Activated naive CD8-positive, alpha-beta T cell treated with anti-CD3 and anti-CD28 coated beads, Interleukin-2, amount 50 U/mL, for 16 hours (primary cell): Measurements from ENCODE around the gene FNDC1.

Experiments
- DNase-seq: peaks from one replicate; pipeline ENCODE4 v3.0.0-alpha.2; 2020; ENCODE audit warnings: low read depth, low spot score

FNDC1 gene

DNA sequence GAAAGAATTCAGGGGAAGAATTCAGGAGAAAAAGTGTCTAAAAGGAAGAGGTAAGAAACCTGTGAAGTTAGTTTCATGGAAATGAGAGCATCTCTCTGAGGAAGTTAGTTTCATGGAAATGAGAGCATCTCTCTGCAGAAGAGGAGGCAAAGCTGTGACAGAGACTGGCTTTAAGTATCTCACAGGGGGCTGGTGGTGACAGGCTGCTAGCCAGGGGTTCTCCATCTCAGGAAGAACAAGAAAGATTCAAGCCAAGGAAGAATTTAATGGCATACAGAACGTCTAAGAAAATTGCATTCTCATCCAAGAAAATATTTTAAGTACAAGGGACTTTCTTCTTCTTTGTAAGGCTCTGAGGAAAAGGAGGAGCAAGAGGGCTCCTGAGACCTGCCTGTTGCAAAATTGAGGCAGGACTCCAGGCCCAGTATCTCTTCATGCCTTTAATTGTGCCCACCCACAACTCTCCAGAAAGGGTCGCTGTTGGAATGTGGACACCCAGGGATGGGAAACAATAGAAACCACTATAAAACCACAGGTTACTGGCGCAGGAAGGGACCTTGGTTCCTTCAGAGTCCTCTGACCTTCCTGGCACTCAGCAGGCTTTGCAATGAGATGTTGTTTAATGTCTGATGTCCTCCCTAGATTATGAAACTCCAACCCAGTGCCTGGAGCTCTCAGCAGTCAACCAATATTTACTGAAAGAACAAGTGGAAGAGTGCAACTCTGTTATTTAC is 136.8 kb downstream of the FNDC1 start:
- DNase-seq, result no peak

DNA sequence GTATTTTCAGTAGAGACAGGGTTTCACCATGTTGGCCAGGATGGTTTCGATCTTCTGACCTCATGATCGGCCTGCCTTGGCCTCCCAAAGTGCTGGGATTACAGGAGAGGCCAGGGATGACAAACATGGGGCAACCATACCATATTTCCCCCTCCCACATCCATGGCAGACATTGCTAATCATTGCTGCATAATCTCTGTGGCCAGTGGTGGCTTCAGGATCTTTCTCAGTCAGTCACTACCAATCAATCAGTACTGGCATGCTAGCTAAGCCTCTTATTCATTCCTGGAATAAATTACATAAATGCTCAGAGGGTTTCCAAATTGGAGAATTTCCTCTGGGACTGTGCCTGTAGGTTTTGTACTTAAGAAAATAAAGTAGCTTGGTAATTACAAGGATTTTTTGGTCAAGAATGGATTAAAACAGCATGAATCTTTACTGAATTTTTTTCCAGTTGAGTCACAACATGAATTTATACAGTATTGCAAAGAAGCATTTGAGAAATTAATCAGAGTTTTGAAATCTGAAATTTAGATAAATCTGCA is 138.1 kb downstream of the FNDC1 start:
- no peak for DNase-seq

DNA sequence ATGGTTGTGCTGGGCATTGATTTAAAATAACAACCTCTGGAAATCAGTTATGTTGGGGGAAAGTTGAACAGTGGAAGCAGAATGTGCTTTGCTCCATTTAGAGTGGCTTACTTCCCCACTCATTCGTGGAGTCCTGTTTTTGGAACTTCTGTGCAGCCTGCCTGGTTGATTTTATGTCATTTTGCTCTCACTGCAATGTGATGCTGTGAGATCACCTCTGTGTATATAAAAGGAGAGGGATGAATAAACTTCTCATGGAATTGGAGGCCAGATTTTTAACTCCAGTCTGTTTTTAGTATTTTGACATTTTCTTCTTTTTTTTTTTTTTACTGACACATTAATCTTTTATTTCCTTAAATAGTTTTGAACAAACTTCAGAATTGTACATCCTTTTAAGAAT is 139.0 kb downstream of the FNDC1 start:
- no peak for DNase-seq

DNA sequence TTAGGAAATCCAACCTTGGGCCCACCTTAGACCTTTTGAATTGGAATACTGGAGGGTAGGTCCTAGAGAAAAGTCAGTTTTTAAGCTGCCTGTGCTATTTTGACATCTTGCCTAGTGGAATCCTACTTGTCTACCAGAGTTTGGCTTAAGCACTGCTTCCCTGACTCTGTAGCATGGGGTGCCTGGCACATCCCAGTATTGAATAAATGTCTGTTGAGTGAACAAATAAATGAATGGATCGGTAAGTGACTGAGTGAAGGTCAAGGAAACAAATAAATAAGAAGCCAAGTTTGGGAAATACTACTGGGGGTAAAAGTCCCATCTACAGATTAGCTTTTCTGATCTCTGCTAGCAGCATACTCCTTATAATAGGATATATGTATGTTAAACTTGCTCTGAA is 140.5 kb downstream of the FNDC1 start:
- no peak for DNase-seq

DNA sequence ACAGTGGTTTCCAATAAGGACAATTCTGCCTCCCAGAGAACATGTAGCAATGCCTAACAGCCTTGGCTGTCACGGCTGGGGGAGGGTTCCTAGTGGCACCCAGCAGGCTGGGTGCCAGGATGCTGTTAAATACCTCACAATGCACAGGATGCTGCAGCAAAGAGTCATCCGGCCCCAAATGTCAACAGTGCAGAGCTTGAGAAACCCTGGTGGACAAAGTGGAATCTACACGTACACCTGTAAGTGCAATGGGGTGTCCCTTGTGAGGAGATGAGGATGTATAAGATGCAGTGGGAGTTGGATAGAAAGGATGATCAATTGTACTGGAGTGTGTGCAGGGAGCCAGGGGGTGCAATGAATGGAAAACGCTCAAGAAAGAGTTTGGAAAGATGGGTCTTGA is 142.4 kb downstream of the FNDC1 start:
- no peak for DNase-seq

DNA sequence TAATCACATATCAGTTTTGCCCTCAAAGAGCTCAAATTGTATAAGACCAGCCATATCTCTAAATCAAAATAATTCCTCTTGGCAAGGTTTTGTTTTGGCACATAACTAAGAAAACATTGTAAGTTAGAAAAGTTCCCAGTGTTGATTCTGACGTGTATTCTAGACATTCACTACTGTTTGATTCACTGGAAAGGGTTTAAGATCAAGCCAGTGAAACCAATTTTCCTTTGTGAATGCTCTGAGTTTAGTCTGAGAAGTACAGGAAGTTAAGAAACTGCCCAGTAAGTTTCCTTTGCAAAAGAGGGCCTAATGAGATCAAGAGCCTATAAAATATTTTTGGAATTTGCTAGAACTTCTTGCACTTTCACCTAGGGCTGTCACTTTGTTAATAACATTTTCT is 143.0 kb downstream of the FNDC1 start:
- no peak for DNase-seq

DNA sequence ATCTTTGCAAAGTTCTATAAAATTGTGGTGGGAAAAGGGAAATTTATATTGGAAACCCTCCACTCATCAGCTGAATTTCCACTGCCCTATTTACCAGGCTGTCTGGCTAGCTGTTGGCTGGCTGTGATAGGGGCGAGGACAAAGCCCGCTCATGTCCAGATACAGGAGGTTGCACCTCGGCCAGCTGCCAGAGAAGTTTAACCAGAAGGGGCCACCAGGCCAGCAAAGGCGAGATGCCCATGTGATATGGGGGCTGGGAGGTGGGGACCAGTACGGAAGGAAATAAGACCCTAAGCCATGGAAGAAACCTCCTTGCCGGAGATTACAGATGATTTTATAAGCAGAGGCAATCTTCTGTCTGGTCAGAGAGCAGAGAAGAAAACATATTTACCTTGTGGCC is 143.8 kb downstream of the FNDC1 start:
- no peak for DNase-seq

DNA sequence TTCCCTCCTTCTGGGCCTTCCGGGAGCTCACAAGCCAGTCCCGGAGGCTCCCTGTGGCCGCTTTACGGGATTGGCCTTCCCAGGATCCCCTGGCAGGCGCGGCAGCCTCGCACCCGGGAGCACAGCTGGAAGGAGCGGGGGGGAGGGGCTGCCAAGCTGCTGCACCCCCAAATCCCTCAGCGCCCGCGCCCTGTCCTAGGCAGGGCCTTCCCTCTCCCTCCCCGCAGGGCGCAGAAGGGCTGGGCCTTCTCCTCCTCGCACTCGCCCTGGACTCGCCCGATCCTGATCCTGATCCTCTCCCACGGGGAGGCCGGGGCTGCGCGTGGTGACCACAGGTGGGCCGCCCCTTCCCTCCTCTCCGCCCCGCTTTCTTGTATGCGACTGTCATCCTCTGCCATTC is 146.4 kb downstream of the FNDC1 start:
- no peak for DNase-seq

DNA sequence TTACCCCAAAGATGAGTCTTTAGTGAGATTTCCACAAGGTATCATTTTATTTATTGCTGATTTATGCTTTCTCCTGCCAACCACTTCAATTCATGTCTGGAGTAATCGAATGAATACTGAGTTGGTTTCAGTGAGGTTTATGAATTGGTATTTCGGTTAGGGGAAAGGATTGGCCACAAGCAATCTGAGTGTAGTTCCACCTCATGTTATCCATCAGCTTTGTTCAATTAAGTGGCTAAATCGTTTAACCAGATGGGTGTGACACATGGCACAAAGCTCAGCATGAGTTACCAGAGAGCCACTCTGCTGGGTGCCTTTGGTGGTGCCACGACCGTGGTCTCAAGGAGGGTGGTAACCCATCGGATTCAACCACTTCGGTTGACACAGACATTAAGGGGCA is 148.2 kb downstream of the FNDC1 start:
- DNase-seq, result no peak

DNA sequence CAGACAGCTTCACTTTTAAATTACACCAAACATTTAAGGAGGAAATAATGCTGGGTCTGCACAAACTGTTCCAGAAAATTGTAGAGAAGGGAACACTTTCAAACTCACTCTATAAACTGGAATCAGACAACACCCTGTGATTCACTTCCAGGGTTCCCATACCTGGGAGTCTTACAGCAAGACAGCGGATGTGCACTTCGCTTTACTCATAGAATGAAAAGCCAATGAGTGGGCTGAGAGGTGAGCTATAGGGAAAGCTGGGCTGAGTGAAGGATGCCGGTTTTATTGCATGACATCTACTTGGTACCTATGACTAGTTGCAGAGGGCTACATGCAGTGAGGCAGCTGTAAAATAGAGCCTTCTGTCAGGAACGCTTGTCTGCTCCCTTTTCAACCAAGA is 152.1 kb downstream of the FNDC1 start:
- DNase-seq, result no peak
